UCSD-AML1 (cell line): ENCODE measurements around the gene DSCAML1.

Source experiments
- DNase-seq: peaks from one replicate; lab custom pipeline; 2025; ENCODE audit not compliant: unreplicated experiment; lab: John Stamatoyannopoulos, UW

DSCAML1 gene

DNA sequence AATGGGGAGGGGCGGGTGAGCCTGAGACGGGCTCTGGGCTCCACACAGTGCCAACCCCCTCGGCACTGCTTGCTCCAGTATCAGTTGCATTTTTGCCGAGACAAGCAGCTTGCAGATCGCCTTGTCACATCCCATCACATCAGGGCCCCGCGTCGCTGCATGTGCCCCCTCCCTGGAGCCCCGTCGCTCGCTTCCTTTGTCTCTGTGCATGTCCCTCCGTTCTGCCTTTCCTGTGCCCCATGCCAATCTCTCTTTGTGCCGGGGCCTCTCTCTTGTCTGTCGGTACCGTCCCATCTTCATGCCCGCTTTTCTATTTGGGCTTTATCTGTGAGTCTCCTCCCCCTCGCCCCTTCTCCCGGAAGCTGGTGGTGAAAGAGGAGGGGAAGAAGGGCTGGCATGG is 267.2 kb downstream of the DSCAML1 start:
- no peak for DNase-seq

DNA sequence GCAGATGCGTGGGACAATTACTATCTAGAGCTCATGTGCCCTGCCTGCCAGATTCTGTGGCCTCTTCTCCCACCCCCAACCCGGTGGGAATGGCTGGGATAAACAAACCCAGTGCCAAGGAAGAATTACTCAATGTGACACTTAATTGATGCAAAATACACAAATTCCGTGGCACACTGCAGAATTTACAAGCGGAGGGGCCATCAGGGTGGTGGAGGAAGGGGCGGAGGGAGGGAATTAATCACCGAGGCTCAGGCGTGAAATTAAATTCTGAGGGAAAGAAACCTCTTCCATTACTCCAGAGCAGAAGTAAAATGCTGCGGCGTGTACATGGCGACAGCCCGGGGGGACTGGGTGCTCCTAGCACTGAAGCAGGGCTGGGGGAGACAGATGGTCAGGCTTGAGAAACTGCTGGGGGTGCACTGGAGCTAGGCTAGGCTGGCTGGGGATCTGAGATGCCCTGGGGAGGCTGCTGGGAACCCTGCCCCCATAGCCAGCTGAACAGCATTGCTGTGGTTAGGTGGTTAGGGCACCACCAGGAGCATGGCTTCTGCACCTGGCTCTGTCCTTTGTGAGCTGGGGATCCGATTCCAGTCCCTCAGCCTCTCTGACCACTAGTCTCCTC is 268.8 kb downstream of the DSCAML1 start:
- no peak for DNase-seq

DNA sequence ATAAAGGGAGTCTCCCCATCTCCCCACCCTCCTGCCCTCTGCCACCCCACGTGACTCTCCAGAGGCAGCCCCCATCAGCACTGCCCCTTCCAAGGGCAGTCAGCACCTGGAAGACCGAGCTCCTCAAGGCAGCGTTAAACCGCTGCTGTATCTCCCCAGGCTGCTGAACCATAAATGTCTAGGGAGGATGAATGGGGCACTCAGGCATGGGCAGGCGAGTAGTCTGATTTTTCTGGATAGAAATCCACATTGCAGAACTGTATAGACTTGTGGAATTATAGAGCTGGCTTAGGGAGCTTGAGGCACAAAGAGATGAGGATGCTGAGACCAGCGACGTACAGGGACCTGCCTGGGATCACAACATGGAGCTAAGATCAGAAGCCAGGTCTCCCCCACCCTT is 269.7 kb downstream of the DSCAML1 start:
- no peak for DNase-seq

- no peak for DNase-seq
These were observed 271.0 kb downstream of the DSCAML1 start for GRCh38 chr11:117525866-117526542.

GRCh38 chr11:117524468-117525183 is 272.4 kb downstream of the DSCAML1 start:
- DNase-seq: no peak

- no peak for DNase-seq
These were observed 273.3 kb downstream of the DSCAML1 start for GRCh38 chr11:117523680-117524079.

- DNase-seq: no peak
These were observed 275.0 kb downstream of the DSCAML1 start for GRCh38 chr11:117521974-117522373.

- DNase-seq: no peak
These were observed 276.1 kb downstream of the DSCAML1 start for GRCh38 chr11:117520966-117521365.

DNA sequence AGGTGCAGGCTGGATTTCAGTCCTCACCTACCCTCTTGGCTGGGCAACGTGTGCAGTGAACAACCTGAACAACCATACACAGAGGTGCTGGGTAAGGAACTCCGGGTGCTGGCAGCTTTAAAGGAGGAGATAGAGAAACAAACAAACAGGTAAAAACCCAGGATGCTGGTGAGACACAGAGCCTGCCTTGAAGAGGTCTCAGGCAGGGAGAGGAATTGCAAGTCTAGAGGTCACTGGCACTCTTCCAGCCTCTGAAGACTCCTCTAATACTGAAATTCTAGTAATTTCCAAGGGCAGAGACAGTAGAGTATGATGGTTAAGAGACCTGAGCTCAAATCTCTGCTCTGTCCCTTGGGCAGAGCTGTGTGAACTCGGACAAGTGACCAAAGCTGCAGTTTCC is 276.8 kb downstream of the DSCAML1 start:
- DNase-seq: no peak

DNA sequence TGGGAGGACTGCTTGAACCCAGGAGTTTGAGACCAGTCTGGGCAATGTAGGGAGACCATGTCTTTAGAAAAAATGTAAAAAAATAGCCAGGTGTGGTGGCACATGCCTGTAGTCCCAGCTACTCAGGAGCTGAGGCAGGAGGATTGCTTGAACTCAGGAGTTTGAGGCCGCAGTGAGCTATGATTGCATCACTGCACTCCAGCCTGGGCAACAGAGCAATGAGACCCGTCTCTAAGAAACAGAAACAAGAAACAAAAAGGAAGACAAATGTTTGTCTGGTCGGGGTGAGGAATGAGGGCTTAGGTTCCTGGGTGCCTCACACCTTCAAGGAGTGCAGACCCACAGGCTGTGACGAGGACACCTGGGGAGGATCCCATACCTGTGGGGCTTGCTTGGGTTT is 277.4 kb downstream of the DSCAML1 start:
- no peak for DNase-seq

GRCh38 chr11:117519170-117519569 is 277.8 kb downstream of the DSCAML1 start:
- no peak for DNase-seq

GRCh38 chr11:117518455-117518854 is 278.6 kb downstream of the DSCAML1 start:
- DNase-seq: no peak

DNA sequence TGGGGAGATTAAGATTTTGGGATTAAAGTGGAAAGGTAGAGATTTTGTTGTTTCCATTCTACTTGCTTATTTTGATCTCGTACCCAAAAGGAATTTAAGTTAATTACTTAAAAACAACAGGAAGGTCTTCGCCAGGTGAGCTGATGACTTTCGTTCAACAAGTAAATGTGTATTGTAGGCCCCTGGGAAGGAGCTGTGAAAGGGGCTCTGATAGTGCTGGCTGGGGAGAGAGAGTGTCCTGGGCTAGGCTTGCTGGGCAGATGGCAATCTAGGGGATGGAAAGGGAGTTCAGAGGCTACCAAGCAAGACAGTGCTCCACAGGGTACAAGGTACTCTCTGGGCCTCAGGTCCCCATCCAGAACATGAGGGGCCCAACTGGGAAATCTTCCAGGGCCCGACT is 279.9 kb downstream of the DSCAML1 start:
- no peak for DNase-seq

- no peak for DNase-seq
These were observed 280.9 kb downstream of the DSCAML1 start for GRCh38 chr11:117515892-117516787.

DNA sequence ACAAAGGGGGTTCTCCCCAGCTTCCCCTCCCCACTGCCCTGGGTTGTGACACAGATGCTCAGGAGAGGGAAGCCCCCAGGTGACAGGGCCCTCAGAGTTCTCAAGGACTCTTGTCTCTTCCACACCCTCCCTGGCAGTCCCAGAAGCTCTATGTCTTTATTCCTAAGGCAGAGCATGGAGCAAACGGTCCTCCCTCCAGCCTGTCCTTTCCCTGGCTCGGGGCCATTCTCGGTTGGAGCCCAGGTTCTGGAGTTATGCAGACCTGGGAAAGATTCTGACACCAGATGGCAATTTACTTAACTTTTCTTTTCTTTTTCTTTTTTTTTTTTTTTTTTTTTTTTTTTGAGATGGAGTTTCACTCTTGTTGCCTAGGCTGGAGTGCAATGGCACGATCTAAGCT is 282.8 kb downstream of the DSCAML1 start:
- no peak for DNase-seq

- DNase-seq: no peak
These were observed 283.4 kb downstream of the DSCAML1 start for GRCh38 chr11:117513666-117514065.

DNA sequence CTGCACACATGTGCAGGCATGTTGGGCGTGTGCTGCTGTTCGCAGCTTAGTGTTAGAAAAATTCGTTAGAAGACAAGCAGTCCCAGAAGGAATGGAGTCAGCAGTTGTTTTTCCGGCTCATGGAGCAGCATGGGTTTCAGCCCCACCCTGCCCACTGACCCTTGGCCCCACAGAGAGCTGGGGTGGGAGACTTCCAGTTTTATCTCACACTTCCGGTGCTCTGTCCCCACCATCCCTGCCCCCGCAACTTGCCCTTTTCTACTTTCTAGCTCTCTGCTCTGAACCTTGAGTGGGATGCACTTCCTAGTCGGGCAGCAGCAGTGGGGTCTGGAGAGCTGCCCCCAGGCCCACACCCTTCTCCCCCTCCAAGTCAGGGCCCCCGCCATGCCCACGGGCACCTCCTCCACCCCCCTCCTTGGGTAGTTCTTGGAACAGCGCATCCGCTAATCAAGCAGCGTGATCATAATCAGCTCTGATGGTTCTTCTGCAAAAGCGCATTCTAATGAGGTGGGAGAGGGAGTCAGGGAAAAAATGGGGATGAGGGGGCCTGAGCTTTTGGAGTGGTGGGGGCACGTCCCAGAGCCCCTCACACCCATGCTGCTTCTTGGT is 285.0 kb downstream of the DSCAML1 start:
- no peak for DNase-seq

GRCh38 chr11:117511483-117511930 is 285.5 kb downstream of the DSCAML1 start:
- no peak for DNase-seq

- no peak for DNase-seq
These were observed 286.4 kb downstream of the DSCAML1 start for GRCh38 chr11:117510646-117511045.

- DNase-seq: no peak
These were observed 287.5 kb downstream of the DSCAML1 start for GRCh38 chr11:117509543-117509942.

DNA sequence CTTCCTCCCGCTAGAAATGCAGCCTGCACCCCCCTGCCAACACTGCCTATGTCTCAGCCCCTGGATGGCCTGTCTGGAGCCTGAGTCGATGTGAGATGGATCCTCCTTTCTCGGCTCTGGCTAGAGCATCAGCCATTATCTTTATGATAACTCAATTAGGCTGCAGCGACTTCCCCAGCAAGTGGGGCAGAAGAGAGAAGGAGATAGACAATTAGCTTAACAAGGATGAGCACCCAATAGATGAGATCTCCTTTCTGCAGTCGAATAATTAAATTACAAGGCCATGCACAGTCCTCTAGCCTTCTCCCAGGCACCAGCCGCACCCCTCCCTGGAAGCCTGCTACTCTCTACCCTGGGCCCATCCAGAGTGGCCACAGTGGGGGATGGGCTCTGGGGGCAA is 290.0 kb downstream of the DSCAML1 start:
- no peak for DNase-seq
